ENCODE measurements around the gene WEE2. TPM values are rescaled to one million over a fixed set of nuclear protein-coding genes. Genes with fewer than 3 reads are reported as not detected.
"Not testable (repeated sequence)": the region's sequence is repeated elsewhere in the genome, so short reads cannot be mapped to it uniquely, and the experiment has no call there.

The WEE2 gene
- total RNA-seq, 2 experiments from 2014 or later = not detected

DNA sequence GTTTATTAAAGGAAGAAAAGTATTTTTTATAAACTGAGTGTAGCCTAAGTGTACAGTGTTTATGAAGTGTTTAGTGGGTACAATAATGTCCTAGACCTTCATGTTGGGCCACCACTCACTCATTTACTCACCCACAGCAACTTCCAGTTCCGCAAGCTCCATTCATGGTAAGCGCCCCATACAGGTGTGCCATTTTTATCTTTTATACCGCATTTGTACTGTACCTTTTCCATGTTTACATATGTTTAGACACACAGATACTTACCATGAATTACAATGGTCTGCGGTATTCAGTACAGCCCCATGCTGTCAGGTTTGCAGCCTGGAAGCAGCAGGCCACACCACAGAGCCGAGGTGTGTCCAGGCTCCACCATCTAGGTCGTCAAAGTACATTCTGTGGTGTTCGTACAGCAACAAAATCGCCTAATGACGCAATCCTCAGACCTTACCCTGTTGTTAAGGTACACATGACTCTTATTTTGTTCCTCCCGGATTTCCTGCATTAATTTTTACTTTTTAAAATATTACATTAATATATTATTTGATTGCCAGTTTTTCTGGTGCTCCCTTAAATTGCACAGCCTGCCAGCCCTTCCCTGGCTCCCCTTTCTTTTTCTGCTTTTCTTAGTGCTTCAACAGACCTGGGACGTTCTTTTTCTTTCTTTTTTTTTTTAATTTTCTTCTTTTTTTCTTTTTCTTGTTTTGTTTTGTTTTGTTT, 29.1 kb downstream of the WEE2 start:
- Mint-ChIP-seq H3K4me1 (peaks cover 36% of the 10 kb centered on the region), H3K4me3 (peak overlapping the region; percentile 95), H3K36me3 (peaks cover 25% of the 10 kb centered on the region), H3K27ac (peak overlapping the region; percentile 96), H3K9me3 (ENCODE audit: low read depth) (no peaks in the 10 kb centered on the region), H3K27me3 (no peaks in the 10 kb centered on the region)
- ATAC-seq (no peak), DNase-seq (peak; percentile 44)
- CTCF ChIA-PET = interaction anchor here (0.6 to 3.3 kb wide), 39 partner anchors 7 to 863 kb away, joined by 3 to 51 read pairs (median 5); partner anchors contain the start of genes AGK, DENND11, MRPS33 and TAS2R5

DNA sequence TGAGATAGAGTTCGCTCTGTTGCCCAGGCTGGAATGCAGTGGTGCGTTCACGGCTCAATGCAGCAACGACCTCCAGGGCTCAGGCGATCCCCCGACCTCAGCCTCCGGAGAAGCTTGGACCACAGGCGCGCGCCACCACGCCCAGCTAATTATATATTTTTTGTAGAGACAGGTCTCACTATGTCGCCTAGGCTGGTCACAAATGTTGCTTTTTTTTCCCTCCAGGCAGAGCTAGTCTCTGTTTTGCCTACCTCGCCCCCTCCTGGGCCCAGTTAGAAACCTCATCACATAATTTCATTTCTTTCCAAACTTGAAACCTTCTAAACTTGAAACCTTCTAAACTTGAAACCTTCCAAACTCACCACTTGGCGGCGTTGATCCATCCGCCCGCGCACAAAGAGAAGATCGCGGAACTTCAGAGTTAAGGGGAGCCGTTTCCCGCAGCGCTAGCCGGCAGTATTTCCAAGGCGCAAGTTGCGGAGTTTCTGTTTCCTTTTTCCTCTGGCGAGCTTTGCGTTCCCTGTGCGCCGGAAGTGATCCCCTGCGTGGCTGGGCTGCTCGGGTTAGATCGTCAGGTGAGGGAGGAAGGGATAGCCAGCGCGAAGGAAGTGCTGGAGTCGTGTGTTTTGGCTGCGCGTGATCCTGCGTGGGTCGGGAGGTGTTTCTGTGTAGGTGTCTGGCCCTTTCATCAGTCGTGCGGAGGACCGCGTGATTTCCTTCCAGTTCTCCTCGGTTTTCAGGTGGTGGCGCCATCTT, 29.9 kb downstream of the WEE2 start, which contains the start of gene SSBP1:
TSS of gene SSBP1 (plus strand) at position 523 of the 756 bp plus-strand sequence. CDS start 809 bp downstream, outside the sequence.
- Mint-ChIP-seq H3K4me3 (peak within 1 kb of the TSS; percentile 95), H3K27ac (peak within 1 kb of the TSS; percentile 96), H3K4me1 (peaks cover 37% of the 10 kb centered on the region), H3K9me3 (ENCODE audit: low read depth) (no peaks in the 10 kb centered on the region), H3K27me3 (no peaks in the 10 kb centered on the region), H3K36me3 (peaks cover 27% of the 10 kb centered on the region)
- ATAC-seq = peak; percentile 94
- DNase-seq = peak; percentile 95
- CTCF ChIA-PET = interaction anchor here (0.6 to 3.3 kb wide), 40 partner anchors 8 to 864 kb away, joined by 3 to 51 read pairs (median 4); partner anchors contain the start of genes AGK, DENND11, MRPS33 and TAS2R5

DNA sequence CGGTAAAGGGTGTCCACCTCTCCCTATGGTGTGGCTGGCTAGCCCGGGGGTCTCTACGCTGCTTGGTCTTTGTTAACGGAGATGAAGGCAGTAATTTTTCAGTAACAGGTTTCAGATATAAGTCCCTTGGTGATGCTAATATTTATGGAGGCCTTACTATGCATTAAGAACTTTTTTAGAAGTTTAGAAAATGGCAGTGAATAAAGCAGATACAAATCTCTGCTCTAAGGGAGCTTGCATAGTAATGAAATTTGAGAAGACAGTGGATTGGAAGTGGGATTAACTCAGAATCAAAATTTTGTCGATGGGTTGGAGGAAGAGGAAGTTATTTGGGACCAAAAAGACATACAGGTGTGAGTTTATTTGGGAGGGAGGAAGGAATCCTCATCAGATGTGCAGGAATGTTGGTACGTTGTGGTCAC, 30.4 kb downstream of the WEE2 start:
- no peak for ATAC-seq
- CTCF ChIA-PET = interaction anchor here (0.9 to 3.3 kb wide), 28 partner anchors 10 to 726 kb away, joined by 3 to 51 read pairs (median 6); partner anchors contain the start of genes AGK, DENND11, MRPS33 and TAS2R5
- Mint-ChIP-seq H3K4me3 (peak overlapping the region; percentile 95), H3K27ac (peak overlapping the region; percentile 96), H3K36me3 (peaks cover 33% of the 10 kb centered on the region), H3K9me3 (ENCODE audit: low read depth) (no peaks in the 10 kb centered on the region), H3K27me3 (no peaks in the 10 kb centered on the region), H3K4me1 (peaks cover 41% of the 10 kb centered on the region)
- no peak for DNase-seq

DNA sequence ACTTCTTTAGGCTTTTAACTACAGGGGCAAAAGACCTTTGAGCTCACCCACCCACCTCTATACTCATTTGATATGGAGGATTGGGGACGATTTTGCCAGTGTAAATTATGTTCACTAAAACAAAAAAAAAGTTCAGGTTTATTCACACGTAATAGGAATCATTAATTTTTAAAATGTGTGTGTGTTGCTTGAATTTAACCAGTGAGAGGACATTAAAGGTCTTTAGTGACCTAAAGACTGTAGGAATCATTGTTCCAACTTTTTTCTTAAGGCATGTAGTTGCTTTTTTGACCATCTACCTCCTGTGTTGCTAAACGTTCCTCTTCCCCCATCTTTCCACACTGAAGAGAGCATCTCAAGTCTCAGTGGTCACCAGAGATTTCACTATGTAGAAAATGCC, 31.1 kb downstream of the WEE2 start:
- peaks cover 38% of the 10 kb centered on the region for H3K36me3 Mint-ChIP-seq
- no peak for ATAC-seq
- peak overlapping the region; percentile 95 for H3K4me3 Mint-ChIP-seq
- no peaks in the 10 kb centered on the region for H3K9me3 Mint-ChIP-seq (ENCODE audit: low read depth)
- DNase-seq = no peak
- peak overlapping the region; percentile 26 for H3K27ac Mint-ChIP-seq
- CTCF ChIA-PET = interaction anchor here (1.7 to 2.8 kb wide), 6 partner anchors 11 to 86 kb away, joined by 4 to 51 read pairs (median 7); partner anchors contain the start of genes DENND11 and WEE2
- H3K4me1 Mint-ChIP-seq = peaks cover 43% of the 10 kb centered on the region
- no peaks in the 10 kb centered on the region for H3K27me3 Mint-ChIP-seq

DNA sequence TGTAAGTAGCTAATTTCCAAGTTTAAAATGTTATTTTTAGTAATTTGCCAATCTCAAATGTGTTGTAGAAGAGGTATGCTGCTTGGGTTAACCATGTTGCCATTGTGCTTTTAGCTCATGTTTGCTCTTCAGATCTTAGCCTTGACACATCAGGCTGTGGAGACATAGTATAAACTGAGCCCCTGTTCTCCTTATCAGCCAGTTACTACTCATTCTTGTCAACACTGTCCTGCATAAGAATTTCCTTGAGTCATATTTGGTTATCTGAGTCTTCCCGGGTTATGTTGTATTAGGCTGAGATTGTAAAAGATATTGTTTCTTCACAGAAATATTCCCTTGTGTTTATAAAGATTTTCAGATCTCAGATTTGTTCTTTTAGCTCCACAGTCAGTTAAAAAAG, 34.1 kb downstream of the WEE2 start:
- ATAC-seq (no peak), DNase-seq (no peak)
- H3K4me3 Mint-ChIP-seq = no peak overlapping the region
- H3K9me3 Mint-ChIP-seq (ENCODE audit: low read depth) = no peaks in the 10 kb centered on the region
- peaks cover 52% of the 10 kb centered on the region for H3K36me3 Mint-ChIP-seq
- no peak overlapping the region for H3K27ac Mint-ChIP-seq
- CTCF ChIA-PET = no interaction called here
- no peaks in the 10 kb centered on the region for H3K27me3 Mint-ChIP-seq
- peaks cover 35% of the 10 kb centered on the region for H3K4me1 Mint-ChIP-seq

DNA sequence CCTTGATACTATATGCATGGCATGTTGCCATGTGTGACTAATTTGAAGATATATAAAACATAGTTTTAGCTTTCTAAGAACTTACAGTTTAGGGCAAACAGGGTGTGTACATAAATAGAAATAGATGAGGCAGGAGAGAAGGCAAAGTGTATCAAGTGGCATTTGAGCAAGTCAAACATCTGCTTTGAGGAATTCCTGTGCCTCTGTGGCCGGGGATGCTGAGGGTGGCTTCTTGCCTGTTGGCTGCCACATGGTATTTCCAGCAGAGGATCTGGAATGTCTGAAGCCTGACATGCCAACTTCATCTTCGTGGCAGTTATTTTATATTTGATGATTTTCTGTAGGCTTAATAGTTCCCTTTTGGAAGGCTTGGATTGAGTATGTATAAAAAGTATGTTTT, 36.0 kb downstream of the WEE2 start:
- Mint-ChIP-seq H3K27me3 (no peaks in the 10 kb centered on the region), H3K27ac (no peak overlapping the region), H3K36me3 (peaks cover 61% of the 10 kb centered on the region), H3K9me3 (ENCODE audit: low read depth) (no peaks in the 10 kb centered on the region), H3K4me3 (no peak overlapping the region), H3K4me1 (peaks cover 29% of the 10 kb centered on the region)
- no peak for ATAC-seq
- CTCF ChIA-PET = no interaction called here
- no peak for DNase-seq

DNA sequence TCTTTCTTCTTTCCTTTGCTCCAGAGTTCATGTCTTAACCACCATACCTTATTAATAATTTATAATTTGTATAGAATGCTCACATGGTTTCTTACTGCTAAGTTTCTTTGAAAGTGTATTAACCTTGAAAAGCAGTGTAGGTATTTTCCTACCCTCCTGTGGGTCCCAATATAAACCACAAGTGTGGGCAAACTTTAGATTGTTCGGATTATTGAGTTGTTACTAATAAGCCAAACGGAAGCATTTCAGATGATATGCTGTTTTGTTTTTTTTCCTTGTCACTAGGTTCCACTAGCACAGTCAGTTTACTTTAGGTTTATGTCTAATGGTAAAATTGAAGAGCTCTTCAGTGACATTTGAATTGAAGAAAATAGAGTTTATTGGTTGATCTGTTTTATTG, 40.2 kb downstream of the WEE2 start:
- Mint-ChIP-seq H3K4me3 (no peak overlapping the region), H3K9me3 (ENCODE audit: low read depth) (peaks cover 25% of the 10 kb centered on the region), H3K27me3 (no peaks in the 10 kb centered on the region), H3K27ac (no peak overlapping the region), H3K4me1 (peaks cover 3% of the 10 kb centered on the region), H3K36me3 (peaks cover 75% of the 10 kb centered on the region)
- DNase-seq (no peak), ATAC-seq (no peak)
- CTCF ChIA-PET = interaction anchor here (0.8 to 0.9 kb wide), 2 partner anchors 11 to 12 kb away, joined by 3 to 4 read pairs; partner anchors contain the start of gene SSBP1

DNA sequence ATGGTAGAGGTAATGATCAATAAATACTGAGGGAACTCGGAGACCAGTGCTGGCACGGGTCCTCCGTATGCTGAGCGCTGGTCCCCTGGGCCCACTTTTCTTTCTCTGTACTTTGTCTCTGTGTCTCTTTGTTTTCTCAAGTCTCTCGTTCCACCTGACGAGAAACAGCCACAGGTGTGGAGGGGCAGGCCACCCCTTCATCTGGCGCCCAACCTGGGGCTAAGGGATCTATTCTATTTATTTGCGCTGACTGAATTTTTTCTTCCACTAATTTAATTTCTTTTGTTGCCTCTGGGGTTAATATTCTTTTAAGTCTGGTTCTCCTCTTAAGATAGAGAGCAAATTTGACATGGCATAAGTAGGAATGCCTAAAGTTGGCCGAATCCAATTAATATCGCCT, 43.8 kb downstream of the WEE2 start:
- H3K36me3 Mint-ChIP-seq = peaks cover 66% of the 10 kb centered on the region
- H3K4me3 Mint-ChIP-seq, H3K27ac Mint-ChIP-seq, H3K27me3 Mint-ChIP-seq, ATAC-seq, H3K4me1 Mint-ChIP-seq, CTCF ChIA-PET, DNase-seq: not testable (repeated sequence)
- peaks cover 25% of the 10 kb centered on the region for H3K9me3 Mint-ChIP-seq (ENCODE audit: low read depth)

DNA sequence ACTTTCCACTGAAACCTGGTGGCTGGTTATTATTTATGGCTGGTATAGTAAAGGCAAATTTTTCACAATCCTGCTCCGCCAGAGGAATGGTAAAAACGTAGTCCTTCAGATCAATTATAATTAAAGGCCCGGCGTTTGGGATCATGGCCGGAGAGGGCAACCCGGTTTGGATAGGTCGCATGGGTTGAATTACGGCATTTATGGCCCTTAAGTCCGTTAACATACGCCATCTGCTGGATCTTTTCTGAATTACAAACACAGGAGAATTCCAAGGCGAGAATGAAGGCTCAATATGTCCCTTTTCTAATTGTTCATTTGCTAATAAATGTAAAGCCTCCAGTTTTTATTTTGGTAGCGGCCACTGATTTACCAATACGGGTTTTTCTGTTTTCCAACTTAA, 44.5 kb downstream of the WEE2 start:
- CTCF ChIA-PET = no interaction called here
- Mint-ChIP-seq H3K36me3 (peaks cover 69% of the 10 kb centered on the region), H3K27me3 (no peaks in the 10 kb centered on the region), H3K4me1 (no peaks in the 10 kb centered on the region), H3K9me3 (ENCODE audit: low read depth) (peaks cover 25% of the 10 kb centered on the region), H3K4me3 (no peak overlapping the region), H3K27ac (no peak overlapping the region)
- no peak for ATAC-seq
- DNase-seq = no peak

DNA sequence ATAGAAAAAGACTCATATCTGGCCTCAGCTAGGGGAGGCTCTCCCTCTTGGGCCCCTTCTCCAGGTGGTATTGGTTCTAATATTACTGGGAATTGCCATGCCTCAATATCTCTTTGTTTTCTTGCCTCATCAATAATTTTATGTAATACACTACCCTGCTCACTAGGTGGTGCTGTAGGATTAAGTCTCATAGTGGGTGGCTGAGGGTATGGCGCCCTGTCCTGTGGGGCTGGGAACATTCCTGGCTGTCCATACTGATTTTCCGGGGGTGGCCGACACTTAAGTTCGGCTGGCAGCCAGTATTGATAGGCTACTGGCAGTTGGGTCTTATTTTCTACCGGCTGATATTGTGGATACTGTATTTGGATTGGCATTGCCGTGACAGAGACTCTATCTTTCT, 46.8 kb downstream of the WEE2 start:
- DNase-seq (no peak), ATAC-seq (no peak)
- Mint-ChIP-seq H3K36me3 (peaks cover 66% of the 10 kb centered on the region), H3K27me3 (no peaks in the 10 kb centered on the region), H3K4me1 (no peaks in the 10 kb centered on the region), H3K4me3 (no peak overlapping the region), H3K27ac (no peak overlapping the region), H3K9me3 (ENCODE audit: low read depth) (peaks cover 25% of the 10 kb centered on the region)
- CTCF ChIA-PET = interaction anchor here (1.7 kb wide), 1 partner anchor 31 kb away, joined by 6 read pairs; no protein-coding TSS in a partner anchor

DNA sequence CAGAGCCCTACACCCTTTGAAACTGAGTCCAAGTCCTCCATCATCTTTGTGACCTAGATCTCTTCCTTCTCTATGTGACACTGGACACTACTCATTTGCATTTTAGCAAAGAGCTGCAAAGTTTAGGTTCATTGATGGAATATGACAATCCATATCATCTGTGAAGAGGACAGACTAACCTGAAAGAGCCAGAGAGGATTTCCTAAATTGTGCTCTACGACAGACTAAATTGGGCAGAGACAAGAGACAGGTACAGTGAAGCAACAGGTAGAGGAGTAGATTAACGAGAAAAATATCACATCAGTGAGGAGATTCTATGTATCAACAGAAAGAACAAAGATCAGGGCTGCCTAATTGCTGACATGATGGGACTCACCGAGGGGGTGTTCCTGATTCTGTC, 55.6 kb downstream of the WEE2 start, which contains the start of gene TAS2R3:
TSS of gene TAS2R3 (plus strand) at position 301 of the 400 bp plus-strand sequence. CDS start at position 363, 62 bp downstream.
- no peaks in the 10 kb centered on the region for H3K9me3 Mint-ChIP-seq (ENCODE audit: low read depth)
- H3K4me3 Mint-ChIP-seq = no peak within 1 kb of the TSS
- no peaks in the 10 kb centered on the region for H3K4me1 Mint-ChIP-seq
- ATAC-seq = no peak
- no peaks in the 10 kb centered on the region for H3K27me3 Mint-ChIP-seq
- peaks cover 35% of the 10 kb centered on the region for H3K36me3 Mint-ChIP-seq
- H3K27ac Mint-ChIP-seq = no peak within 1 kb of the TSS
- no peak for DNase-seq
- CTCF ChIA-PET = interaction anchor here (1.2 kb wide), 1 partner anchor 109 kb away, joined by 5 read pairs; no protein-coding TSS in a partner anchor

DNA sequence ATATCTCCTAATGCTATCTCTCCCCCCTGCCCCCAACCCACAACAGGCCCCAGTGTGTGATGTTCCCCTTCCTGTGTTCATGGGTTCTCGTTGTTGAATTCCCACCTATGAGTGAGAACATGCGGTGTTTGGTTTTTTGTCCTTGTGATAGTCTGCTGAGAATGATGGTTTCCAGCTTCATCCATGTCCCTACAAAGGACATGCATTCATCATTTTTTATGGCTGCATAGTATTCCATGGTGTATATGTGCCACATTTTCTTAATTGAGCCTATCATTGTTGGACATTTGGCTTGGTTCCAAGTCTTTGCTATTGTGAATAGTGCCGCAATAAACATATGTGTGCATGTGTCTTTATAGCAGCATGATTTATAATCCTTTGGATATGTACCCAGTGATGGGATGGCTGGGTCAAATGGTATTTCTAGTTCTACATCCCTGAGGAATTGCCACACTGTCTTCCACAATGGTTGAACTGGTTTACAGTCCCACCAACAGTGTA, 62.0 kb downstream of the WEE2 start:
- CTCF ChIA-PET = interaction anchor here (1.1 kb wide), 1 partner anchor 13 kb away, joined by 4 read pairs; no protein-coding TSS in a partner anchor

DNA sequence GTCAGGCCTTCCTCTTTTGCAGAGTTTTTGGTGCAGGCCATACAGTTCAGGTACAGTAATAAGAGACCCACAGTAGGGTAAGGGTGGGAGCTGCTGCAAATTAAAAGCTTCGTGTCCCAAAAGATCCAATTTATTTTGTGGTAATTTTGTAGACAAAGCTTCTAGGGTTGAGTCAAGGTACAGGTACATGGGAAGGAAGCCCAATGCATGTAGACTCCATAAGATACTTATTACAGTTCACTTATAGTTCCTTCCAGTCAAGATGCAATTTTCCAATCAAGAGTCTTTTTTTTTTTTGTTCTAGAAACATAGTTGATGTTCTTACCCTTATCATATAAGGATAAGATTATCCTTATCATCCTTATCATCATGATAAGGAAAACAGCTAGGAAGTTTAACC, 68.2 kb downstream of the WEE2 start, which contains the start of gene TAS2R4:
TSS of gene TAS2R4 (plus strand) at position 301 of the 400 bp plus-strand sequence. CDS start 1,815 bp downstream, outside the sequence.
- Mint-ChIP-seq H3K9me3 (ENCODE audit: low read depth) (no peaks in the 10 kb centered on the region), H3K4me3 (no peak within 1 kb of the TSS), H3K27ac (no peak within 1 kb of the TSS), H3K36me3 (peaks cover 44% of the 10 kb centered on the region), H3K27me3 (no peaks in the 10 kb centered on the region), H3K4me1 (no peaks in the 10 kb centered on the region)
- DNase-seq (no peak), ATAC-seq (no peak)
- CTCF ChIA-PET = interaction anchor here (2.0 kb wide), 1 partner anchor 9 kb away, joined by 7 read pairs; no protein-coding TSS in a partner anchor

More for the DNA sequence above, 62.0 kb downstream of the WEE2 start:
- not testable (repeated sequence) for H3K27ac Mint-ChIP-seq; H3K4me1 Mint-ChIP-seq; H3K9me3 Mint-ChIP-seq (ENCODE audit: low read depth); ATAC-seq; H3K27me3 Mint-ChIP-seq; DNase-seq; H3K4me3 Mint-ChIP-seq
- peaks cover 28% of the 10 kb centered on the region for H3K36me3 Mint-ChIP-seq
